Stimulated activated naive B cell treated with anti-CD40 and anti-IgM and Interleukin-4, amounts not matched to agents 10 μg/mL and 1 μg/mL and 100 μg/mL, for 72 hours (primary cell): ENCODE data around the gene PLCB4.
A peak's percentile ranks its signal among the peaks of the same experiment; 100 is the strongest.

Experiments used
- ATAC-seq, 2 donors: fragments of 150-1000 bp; cut with Tn5 transposase; replicated peaks; 2 replicates each; pipeline ENCODE4 v1.10.0; 2021; ENCODE audit warnings: moderate library complexity in 1 of 2
- DNase-seq: peaks from one replicate; pipeline ENCODE4 v3.0.0; 2021
- H3K27ac Mint-ChIP-seq: one replicate; pipeline ENCODE4 v1.8.0; 2022; ENCODE audit warnings: mild to moderate bottlenecking, mixed read lengths
- H3K27me3 Mint-ChIP-seq, 2 donors: one replicate each; pipeline ENCODE4 v1.8.0; 2022; ENCODE audit warnings: mixed read lengths in 2 of 2
- H3K36me3 Mint-ChIP-seq, 2 donors: one replicate each; pipeline ENCODE4 v1.8.0; 2022; ENCODE audit warnings: mixed read lengths in 2 of 2, mild to moderate bottlenecking in 1 of 2
- H3K4me1 Mint-ChIP-seq, 2 donors: one replicate each; pipeline ENCODE4 v1.8.0; 2022; ENCODE audit warnings: mixed read lengths in 2 of 2, mild to moderate bottlenecking in 1 of 2
- H3K4me3 Mint-ChIP-seq, 2 donors: one replicate each; pipeline ENCODE4 v1.8.0; 2022; ENCODE audit warnings: mild to moderate bottlenecking in 2 of 2, mixed read lengths in 2 of 2, moderate library complexity in 1 of 2
- H3K9me3 Mint-ChIP-seq, 2 donors: one replicate each; pipeline ENCODE4 v1.8.0; 2022; ENCODE audit warnings: mixed read lengths in 2 of 2, mild to moderate bottlenecking in 1 of 2

Gene PLCB4

GRCh38 chr20:9440892-9441291, 372.0 kb downstream of the PLCB4 start:
- Mint-ChIP-seq H3K36me3 (peaks cover 0 to 4% of the 10 kb centered on the region in 2 donors), H3K4me1 (peaks cover 0 to 24% of the 10 kb centered on the region in 2 donors), H3K4me3 (no peak overlapping the region), H3K9me3 (peaks cover 8 to 12% of the 10 kb centered on the region in 2 donors), H3K27ac (no peak overlapping the region), H3K27me3 (peaks cover 0 to 4% of the 10 kb centered on the region in 2 donors)
- no peak for ATAC-seq
- no peak for DNase-seq

- H3K4me3 Mint-ChIP-seq: no peak overlapping the region
These were observed 373.1 kb downstream of the PLCB4 start for GRCh38 chr20:9441948-9442347.

GRCh38 chr20:9442858-9443257, 374.0 kb downstream of the PLCB4 start:
- peaks cover 0 to 24% of the 10 kb centered on the region in 2 donors for H3K4me1 Mint-ChIP-seq
- H3K27ac Mint-ChIP-seq: no peak overlapping the region
- peaks cover 0 to 4% of the 10 kb centered on the region in 2 donors for H3K36me3 Mint-ChIP-seq
- ATAC-seq (peak; percentile 81 to 89), DNase-seq (peak; percentile 11)
- H3K9me3 Mint-ChIP-seq: peaks cover 8 to 10% of the 10 kb centered on the region in 2 donors
- H3K4me3 Mint-ChIP-seq: no peak overlapping the region
- peaks cover 0 to 4% of the 10 kb centered on the region in 2 donors for H3K27me3 Mint-ChIP-seq

More at GRCh38 chr20:9441948-9442347, 373.1 kb downstream of the PLCB4 start:
- Mint-ChIP-seq H3K4me1 (peaks cover 0 to 24% of the 10 kb centered on the region in 2 donors), H3K9me3 (peaks cover 8 to 12% of the 10 kb centered on the region in 2 donors), H3K27me3 (peaks cover 0 to 4% of the 10 kb centered on the region in 2 donors), H3K27ac (no peak overlapping the region), H3K36me3 (peaks cover 0 to 4% of the 10 kb centered on the region in 2 donors)
- ATAC-seq (peak; percentile 64 to 79), DNase-seq (no peak)

- no peak overlapping the region for H3K4me3 Mint-ChIP-seq
- H3K9me3 Mint-ChIP-seq: peaks cover 0 to 1% of the 10 kb centered on the region in 2 donors
- no peak for ATAC-seq
- DNase-seq: no peak
- peaks cover 0 to 4% of the 10 kb centered on the region in 2 donors for H3K27me3 Mint-ChIP-seq
- peaks cover 0 to 24% of the 10 kb centered on the region in 2 donors for H3K4me1 Mint-ChIP-seq
- no peaks in the 10 kb centered on the region for H3K36me3 Mint-ChIP-seq
- no peak overlapping the region for H3K27ac Mint-ChIP-seq
These were observed 376.0 kb downstream of the PLCB4 start for GRCh38 chr20:9444921-9445320.

GRCh38 chr20:9447182-9447581, 378.3 kb downstream of the PLCB4 start:
- no peaks in the 10 kb centered on the region for H3K9me3 Mint-ChIP-seq
- ATAC-seq: no peak

GRCh38 chr20:9453201-9453600, 384.3 kb downstream of the PLCB4 start:
- Mint-ChIP-seq H3K9me3 (no peaks in the 10 kb centered on the region), H3K27ac (no peak overlapping the region), H3K4me3 (no peak overlapping the region), H3K4me1 (peaks cover 0 to 12% of the 10 kb centered on the region in 2 donors), H3K36me3 (no peaks in the 10 kb centered on the region), H3K27me3 (no peaks in the 10 kb centered on the region)
- ATAC-seq (no peak), DNase-seq (no peak)

More at GRCh38 chr20:9447182-9447581, 378.3 kb downstream of the PLCB4 start:
- no peak for DNase-seq
- Mint-ChIP-seq H3K4me1 (peaks cover 0 to 11% of the 10 kb centered on the region in 2 donors), H3K27me3 (no peaks in the 10 kb centered on the region), H3K36me3 (no peaks in the 10 kb centered on the region), H3K27ac (no peak overlapping the region), H3K4me3 (no peak overlapping the region)

GRCh38 chr20:9454791-9455190, 385.9 kb downstream of the PLCB4 start:
- Mint-ChIP-seq H3K27me3 (peaks cover 0 to 3% of the 10 kb centered on the region in 2 donors), H3K4me1 (peaks cover 0 to 16% of the 10 kb centered on the region in 2 donors), H3K9me3 (no peaks in the 10 kb centered on the region), H3K36me3 (no peaks in the 10 kb centered on the region), H3K27ac (no peak overlapping the region), H3K4me3 (no peak overlapping the region)
- no peak for ATAC-seq
- DNase-seq: no peak

- H3K9me3 Mint-ChIP-seq: no peaks in the 10 kb centered on the region
- H3K36me3 Mint-ChIP-seq: no peaks in the 10 kb centered on the region
- DNase-seq (no peak), ATAC-seq (peak; percentile 74 to 75)
- H3K27me3 Mint-ChIP-seq: peaks cover 0 to 4% of the 10 kb centered on the region in 2 donors
- H3K4me1 Mint-ChIP-seq: peaks cover 0 to 16% of the 10 kb centered on the region in 2 donors
- no peak overlapping the region for H3K4me3 Mint-ChIP-seq
- H3K27ac Mint-ChIP-seq: no peak overlapping the region
These were observed 388.2 kb downstream of the PLCB4 start for GRCh38 chr20:9457136-9457535.

- Mint-ChIP-seq H3K4me1 (peaks cover 0 to 16% of the 10 kb centered on the region in 2 donors), H3K36me3 (no peaks in the 10 kb centered on the region), H3K9me3 (no peaks in the 10 kb centered on the region), H3K27me3 (peaks cover 0 to 7% of the 10 kb centered on the region in 2 donors), H3K27ac (no peak overlapping the region), H3K4me3 (no peak overlapping the region)
- ATAC-seq (peak; percentile 47 to 65), DNase-seq (no peak)
These were observed 389.4 kb downstream of the PLCB4 start for GRCh38 chr20:9458138-9458796.

GRCh38 chr20:9460518-9460917, 391.6 kb downstream of the PLCB4 start:
- H3K27ac Mint-ChIP-seq: no peak overlapping the region
- H3K4me3 Mint-ChIP-seq: no peak overlapping the region
- H3K9me3 Mint-ChIP-seq: peaks cover 2 to 3% of the 10 kb centered on the region in 2 donors
- no peaks in the 10 kb centered on the region for H3K36me3 Mint-ChIP-seq
- peaks cover 0 to 7% of the 10 kb centered on the region in 2 donors for H3K27me3 Mint-ChIP-seq
- no peak for ATAC-seq
- peaks cover 0 to 16% of the 10 kb centered on the region in 2 donors for H3K4me1 Mint-ChIP-seq
- DNase-seq: no peak

GRCh38 chr20:9467995-9468394, 399.1 kb downstream of the PLCB4 start:
- no peak overlapping the region for H3K4me3 Mint-ChIP-seq
- no peaks in the 10 kb centered on the region for H3K36me3 Mint-ChIP-seq
- peaks cover 0 to 2% of the 10 kb centered on the region in 2 donors for H3K4me1 Mint-ChIP-seq
- peaks cover 3 to 9% of the 10 kb centered on the region in 2 donors for H3K9me3 Mint-ChIP-seq
- H3K27me3 Mint-ChIP-seq: no peaks in the 10 kb centered on the region
- H3K27ac Mint-ChIP-seq: no peak overlapping the region
- ATAC-seq (peak in 1 of 2 donors; percentile 45), DNase-seq (no peak)

- Mint-ChIP-seq H3K4me1 (no peaks in the 10 kb centered on the region), H3K36me3 (no peaks in the 10 kb centered on the region), H3K4me3 (no peak overlapping the region), H3K27ac (no peak overlapping the region), H3K27me3 (peaks cover 0 to 6% of the 10 kb centered on the region in 2 donors), H3K9me3 (no peaks in the 10 kb centered on the region)
- no peak for ATAC-seq
- DNase-seq: no peak
These were observed 406.0 kb downstream of the PLCB4 start for GRCh38 chr20:9474835-9475415.

GRCh38 chr20:9475456-9475855, 406.6 kb downstream of the PLCB4 start:
- no peak overlapping the region for H3K4me3 Mint-ChIP-seq
- no peaks in the 10 kb centered on the region for H3K36me3 Mint-ChIP-seq
- H3K4me1 Mint-ChIP-seq: no peaks in the 10 kb centered on the region
- ATAC-seq (no peak), DNase-seq (no peak)
- H3K27me3 Mint-ChIP-seq: peaks cover 0 to 6% of the 10 kb centered on the region in 2 donors
- no peaks in the 10 kb centered on the region for H3K9me3 Mint-ChIP-seq
- no peak overlapping the region for H3K27ac Mint-ChIP-seq

- Mint-ChIP-seq H3K9me3 (no peaks in the 10 kb centered on the region), H3K27ac (no peak overlapping the region), H3K4me3 (no peak overlapping the region), H3K4me1 (no peaks in the 10 kb centered on the region), H3K27me3 (peaks cover 0 to 10% of the 10 kb centered on the region in 2 donors), H3K36me3 (no peaks in the 10 kb centered on the region)
- ATAC-seq (no peak), DNase-seq (no peak)
These were observed 407.3 kb downstream of the PLCB4 start for GRCh38 chr20:9476174-9476573.

GRCh38 chr20:9476637-9477036, 407.8 kb downstream of the PLCB4 start:
- Mint-ChIP-seq H3K27me3 (peaks cover 0 to 10% of the 10 kb centered on the region in 2 donors), H3K9me3 (no peaks in the 10 kb centered on the region), H3K27ac (no peak overlapping the region), H3K36me3 (no peaks in the 10 kb centered on the region), H3K4me1 (peaks cover 0 to 2% of the 10 kb centered on the region in 2 donors), H3K4me3 (no peak overlapping the region)
- DNase-seq (no peak), ATAC-seq (no peak)
